IMR-90 (cell line): Measurements from ENCODE around the gene RGPD8. TPM values are rescaled to one million over a fixed set of nuclear protein-coding genes. Genes with fewer than 3 reads are reported as not detected.

Source experiments
- ATAC-seq: fragments of 200-7000 bp; cut with Tn5 transposase; 2 replicates; pipeline ENCODE4 v1.9.1; 2020; ENCODE audit warnings: low read depth, mild to moderate bottlenecking, moderate library complexity
- BruUV-seq: library from RNA; stranded (reverse); fragments of 400-500 nt; replicated peaks from 2 replicates; lab custom pipeline; 2021; lab: Mats Ljungman, UMichigan
- CTCF ChIA-PET: fragments of 300-600 bp; formaldehyde crosslinking; extraction: SDS; loops from one replicate; lab custom pipeline; 2021; ENCODE audit warnings: antibody characterized with exemption; lab: Yijun Ruan, JAX
- POLR2A ChIA-PET: fragments of 300-600 bp; sonication (Branson Sonifier 250); formaldehyde crosslinking; loops from one replicate; lab custom pipeline; 2022; ENCODE audit warnings: antibody characterized with exemption; ENCODE audit not compliant: unreplicated experiment; lab: Charles Lee
- DNase-seq: peaks from one replicate; pipeline ENCODE4 v3.0.0; 2013
- H2AFZ ChIP-seq: replicated peaks from 2 replicates; pipeline ENCODE3; 2013; ENCODE audit warnings: low read length, mild to moderate bottlenecking; ENCODE audit not compliant: poor library complexity
- H2AK5ac ChIP-seq: 2 replicates; pipeline ENCODE4 v1.6.1; 2013; ENCODE audit warnings: low read depth, low read length, inconsistent platforms
- H2AK9ac ChIP-seq: replicated peaks from 2 replicates; pipeline ENCODE3; 2013; ENCODE audit warnings: mild to moderate bottlenecking, low read depth, low read length, moderate library complexity; ENCODE audit not compliant: poor library complexity
- H2BK120ac ChIP-seq: 2 replicates; pipeline ENCODE4 v1.6.1; 2013; ENCODE audit warnings: low read depth, low read length, inconsistent platforms
- H2BK15ac ChIP-seq: 3 replicates; pipeline ENCODE4 v1.6.1; 2013; ENCODE audit warnings: low read depth, low read length, inconsistent platforms
- H2BK20ac ChIP-seq: 2 replicates; pipeline ENCODE4 v1.6.1; 2013; ENCODE audit warnings: low read depth, mild to moderate bottlenecking, inconsistent platforms, low read length, moderate library complexity
- H2BK5ac ChIP-seq: 2 replicates; pipeline ENCODE4 v1.6.1; 2013; ENCODE audit warnings: mild to moderate bottlenecking, low read depth, low read length, inconsistent platforms; ENCODE audit not compliant: poor library complexity, severe bottlenecking
- H3K14ac ChIP-seq: replicated peaks from 2 replicates; pipeline ENCODE4 v1.6.1; 2013; ENCODE audit warnings: low read depth, low read length, inconsistent platforms
- H3K18ac ChIP-seq: 2 replicates; pipeline ENCODE4 v1.6.1; 2013; ENCODE audit warnings: low read depth, low read length, control low read depth
- H3K23ac ChIP-seq: 2 replicates; pipeline ENCODE4 v1.6.1; 2013; ENCODE audit warnings: low read depth, low read length, inconsistent platforms
- H3K27ac ChIP-seq: 2 replicates; pipeline ENCODE4 v1.5.1; 2013; ENCODE audit warnings: mild to moderate bottlenecking, control low read depth, low read length; ENCODE audit not compliant: insufficient read depth
- H3K27me3 ChIP-seq: 2 replicates; pipeline ENCODE4 v1.6.1; 2013; ENCODE audit warnings: low read length; ENCODE audit not compliant: control insufficient read depth, insufficient read depth
- H3K36me3 ChIP-seq: 2 replicates; pipeline ENCODE4 v1.6.1; 2013; ENCODE audit warnings: low read length, mixed read lengths; ENCODE audit not compliant: control insufficient read depth, insufficient read depth
- H3K4ac ChIP-seq: 2 replicates; pipeline ENCODE4 v1.6.1; 2013; ENCODE audit warnings: low read depth, low read length, inconsistent platforms
- H3K4me1 ChIP-seq: 2 replicates; pipeline ENCODE4 v1.6.1; 2013; ENCODE audit warnings: low read length, mixed read lengths; ENCODE audit not compliant: control insufficient read depth, insufficient read depth
- H3K4me2 ChIP-seq: 2 replicates; pipeline ENCODE4 v1.6.1; 2013; ENCODE audit warnings: low read depth, mild to moderate bottlenecking, control low read depth, low read length, moderate library complexity
- H3K4me3 ChIP-seq: 2 replicates; pipeline ENCODE4 v1.5.1; 2013; ENCODE audit warnings: low read depth, mild to moderate bottlenecking, control low read depth, low read length, moderate library complexity; ENCODE audit not compliant: insufficient read depth
- H3K56ac ChIP-seq: 2 replicates; pipeline ENCODE4 v1.6.1; 2013; ENCODE audit warnings: low read length, inconsistent platforms; ENCODE audit not compliant: insufficient read depth; ENCODE audit errors: extremely low read depth
- H3K79me1 ChIP-seq, 2 experiments: 2 replicates each; pipeline ENCODE4 v1.6.1; 2013; ENCODE audit warnings: low read length in 2 of 2, inconsistent platforms in 1 of 2, low read depth in 1 of 2
- H3K9ac ChIP-seq: 2 replicates; pipeline ENCODE4 v1.6.1; 2013; ENCODE audit warnings: low read depth, low read length, control low read depth
- H3K9me1 ChIP-seq: 2 replicates; pipeline ENCODE4 v1.6.1; 2013; ENCODE audit warnings: low read length, inconsistent platforms; ENCODE audit not compliant: insufficient read depth
- H3K9me3 ChIP-seq: 2 replicates; pipeline ENCODE4 v1.6.1; 2013; ENCODE audit warnings: low read length; ENCODE audit not compliant: control insufficient read depth, insufficient read depth
- H4K20me1 ChIP-seq: 2 replicates; pipeline ENCODE4 v1.6.1; 2013; ENCODE audit warnings: low read length, inconsistent platforms; ENCODE audit not compliant: insufficient read depth
- H4K5ac ChIP-seq: 2 replicates; pipeline ENCODE4 v1.6.1; 2013; ENCODE audit warnings: mild to moderate bottlenecking, low read depth, low read length, control low read depth
- H4K8ac ChIP-seq, 2 experiments: 2 replicates each; pipeline ENCODE4 v1.6.1; 2013; ENCODE audit warnings: low read depth in 2 of 2, low read length in 2 of 2, control low read depth in 1 of 2, inconsistent platforms in 1 of 2
- H4K91ac ChIP-seq: 2 replicates; pipeline ENCODE4 v1.6.1; 2013; ENCODE audit warnings: low read depth, low read length, inconsistent platforms; ENCODE audit not compliant: insufficient read depth
- BHLHE40 ChIP-seq: fragments of 150-350 bp; IDR thresholded peaks from 2 replicates; pipeline ENCODE4 v1.6.1; 2016; ENCODE audit warnings: mild to moderate bottlenecking, low read depth, low read length
- CEBPB ChIP-seq: IDR thresholded peaks from 2 replicates; pipeline ENCODE4 v1.6.1; 2012; ENCODE audit warnings: low read depth, low read length, improper control_type of control experiment
- CHD1 ChIP-seq: IDR thresholded peaks from 2 replicates; pipeline ENCODE4 v1.6.1; 2012; ENCODE audit warnings: low read depth, low read length, improper control_type of control experiment
- ELK1 ChIP-seq: fragments of 150-350 bp; IDR thresholded peaks from 2 replicates; pipeline ENCODE4 v1.6.1; 2016; ENCODE audit warnings: low read depth, mild to moderate bottlenecking, low read length, moderate library complexity, borderline replicate concordance
- FOS ChIP-seq: fragments of 150-350 bp; IDR thresholded peaks from 2 replicates; pipeline ENCODE4 v1.6.1; 2016; ENCODE audit warnings: low read depth, low read length
- MAFK ChIP-seq: IDR thresholded peaks from 2 replicates; pipeline ENCODE4 v1.6.1; 2012; ENCODE audit warnings: low read depth, low read length, improper control_type of control experiment
- MAZ ChIP-seq: IDR thresholded peaks from 2 replicates; pipeline ENCODE4 v1.6.1; 2012; ENCODE audit warnings: low read depth, mild to moderate bottlenecking, low read length, improper control_type of control experiment, moderate library complexity, borderline replicate concordance
- MXI1 ChIP-seq: IDR thresholded peaks from 2 replicates; pipeline ENCODE4 v1.6.1; 2012; ENCODE audit warnings: low read depth, mild to moderate bottlenecking, low read length, moderate library complexity, borderline replicate concordance
- NFE2L2 ChIP-seq: fragments of 150-350 bp; IDR thresholded peaks from 2 replicates; pipeline ENCODE4 v1.6.1; 2016; ENCODE audit warnings: low read depth, mild to moderate bottlenecking, low read length
- POLR2A ChIP-seq: IDR thresholded peaks from 2 replicates; pipeline ENCODE4 v1.6.1; 2012; ENCODE audit warnings: mild to moderate bottlenecking, low read depth, low read length
- RAD21 ChIP-seq: IDR thresholded peaks from 2 replicates; pipeline ENCODE4 v1.6.1; 2012; ENCODE audit warnings: low read length, improper control_type of control experiment
- RFX5 ChIP-seq: IDR thresholded peaks from 2 replicates; pipeline ENCODE4 v1.8.0; 2012; ENCODE audit warnings: low read depth, mild to moderate bottlenecking, low read length, moderate library complexity
- SMC3 ChIP-seq: fragments of 150-350 bp; IDR thresholded peaks from 2 replicates; pipeline ENCODE4 v1.6.1; 2016; ENCODE audit warnings: low read depth, mild to moderate bottlenecking, antibody characterized with exemption, low read length, moderate library complexity
- WGBS, 2 experiments: methylation state at CpG; one replicate each; pipeline versions ENCODE4 v1.1.5 to v1.1.7; 2013; ENCODE audit warnings: missing lambda C conversion rate in 2 of 2; ENCODE audit not compliant: insufficient read length in 1 of 2; ENCODE audit errors: extremely low coverage in 2 of 2; 5-methylcytosine and 5-hydroxymethylcytosine counted together
- dilution Hi-C: fragments of 300-500 bp; cut with HindIII; formaldehyde crosslinking; loops from one replicate; pipeline ENCODE4 v1.14.3; 2018; ENCODE audit warnings: low sequenced_read_pairs; ENCODE audit not compliant: unreplicated experiment
- in situ Hi-C: fragments of 300-500 bp; cut with MboI; formaldehyde crosslinking; loops from 3 replicates; pipeline ENCODE4 v1.14.3; 2019; ENCODE audit warnings: low sequenced_read_pairs, inconsistent platforms, mixed read lengths
- intact Hi-C: fragments of 100-400 bp; cut with micrococcal nuclease; formaldehyde crosslinking; loops from 2 replicates; pipeline ENCODE4 v1.10.0; 2022
- polyA plus RNA-seq, 3 experiments: library from polyadenylated mRNA; depleted of rRNA; stranded (reverse); fragments of >200 nt; gene quantifications; 2 replicates each; pipeline ENCODE4 v1.2.3, GENCODE V29; 2012; ENCODE audit warnings: low replicate concordance in 1 of 3
- total RNA-seq: library from RNA; depleted of rRNA; stranded (reverse); fragments of >200 nt; gene quantifications from 2 replicates; pipeline ENCODE4 v1.2.3, GENCODE V29; 2012
- TF ChIP-seq, protein P1 (sequence below): fragments of 150-350 bp; IDR thresholded peaks from 2 replicates; pipeline ENCODE4 v1.6.1; 2017; ENCODE audit warnings: mild to moderate bottlenecking, antibody characterized with exemption, low read length, low read depth

Gene RGPD8
- total and polyA plus RNA-seq, 2 of the 4 experiments (the other 2 are of a cell fraction), result 0.67 to 4.1 TPM

DNA sequence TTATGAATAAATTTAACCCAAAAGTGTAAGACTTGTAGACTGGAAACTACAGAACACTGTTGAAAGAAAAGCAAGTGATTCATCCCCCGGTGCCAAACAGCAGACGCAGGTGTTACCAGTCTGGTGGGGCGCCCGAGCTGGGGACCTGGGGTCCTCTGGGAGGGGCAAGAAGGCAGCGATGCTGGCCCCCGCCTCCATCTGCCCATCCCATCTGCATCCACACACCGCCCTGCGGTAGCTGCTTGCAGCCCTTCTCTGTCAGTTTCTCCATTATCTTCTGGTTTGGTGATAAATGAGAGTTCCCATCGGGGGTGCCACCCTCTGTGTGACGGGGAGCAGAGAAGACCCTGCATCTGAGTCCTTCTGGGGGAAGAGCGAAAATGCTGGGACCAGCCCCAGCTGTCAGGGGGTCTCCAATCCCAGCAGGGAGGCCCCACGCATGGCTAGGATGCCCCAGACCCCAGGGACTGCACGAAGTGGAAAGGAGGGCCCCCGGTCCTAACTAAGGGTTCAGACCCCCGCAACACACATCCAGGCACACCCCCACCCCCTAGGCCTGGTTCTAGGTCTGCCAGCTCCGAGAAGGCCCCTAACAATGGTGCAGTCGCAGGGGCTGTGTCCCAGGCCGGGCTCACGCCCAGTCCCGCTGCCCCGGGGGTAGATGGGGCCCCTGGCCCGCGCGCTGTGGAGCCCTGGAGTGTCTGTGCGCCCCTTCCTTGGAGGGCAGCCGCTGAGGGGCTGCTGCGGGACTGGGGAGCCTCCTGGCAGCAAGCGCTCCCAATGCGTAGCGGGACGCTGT, 686 bp upstream of the RGPD8 start:
- H4K91ac ChIP-seq, result no peak overlapping the region
- H2AK5ac ChIP-seq, result no peak overlapping the region
- H3K4me3 ChIP-seq, result no peak overlapping the region
- no peak overlapping the region for H2AFZ ChIP-seq
- H3K27ac ChIP-seq, result no peak overlapping the region
- H3K4me1 ChIP-seq, result no peaks in the 10 kb centered on the region
- no peaks in the 10 kb centered on the region for H3K36me3 ChIP-seq
- H3K23ac ChIP-seq, result no peak overlapping the region
- H2BK15ac ChIP-seq, result no peak overlapping the region
- POLR2A ChIA-PET, result no interaction called here
- no TSS peak for BruUV-seq
- H3K9me1 ChIP-seq, result no peaks in the 10 kb centered on the region
- H3K9me3 ChIP-seq, result no peaks in the 10 kb centered on the region
- H3K9ac ChIP-seq, result no peak overlapping the region
- H3K18ac ChIP-seq, result no peak overlapping the region
- dilution Hi-C loops (no loop called here), in situ Hi-C loops (loop anchor here (25.0 kb wide), 1 partner anchor 172 kb away; the partner anchor contains the start of gene ZC3H8), intact Hi-C loops (loop anchor here (2.0 to 5.0 kb wide), 3 partner anchors 175 to 552 kb away; partner anchors contain the start of gene ANAPC1)
- TF ChIP-seq, protein P1, sequence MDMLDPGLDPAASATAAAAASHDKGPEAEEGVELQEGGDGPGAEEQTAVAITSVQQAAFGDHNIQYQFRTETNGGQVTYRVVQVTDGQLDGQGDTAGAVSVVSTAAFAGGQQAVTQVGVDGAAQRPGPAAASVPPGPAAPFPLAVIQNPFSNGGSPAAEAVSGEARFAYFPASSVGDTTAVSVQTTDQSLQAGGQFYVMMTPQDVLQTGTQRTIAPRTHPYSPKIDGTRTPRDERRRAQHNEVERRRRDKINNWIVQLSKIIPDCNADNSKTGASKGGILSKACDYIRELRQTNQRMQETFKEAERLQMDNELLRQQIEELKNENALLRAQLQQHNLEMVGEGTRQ, result no peak
- TF ChIP-seq NFE2L2 (no peak), FOS (no peak), BHLHE40 (no peak), RFX5 (no peak), ELK1 (no peak), MXI1 (no peak), CEBPB (no peak), MAFK (no peak), MAZ (no peak), CHD1 (no peak), RAD21 (no peak), POLR2A (no peak), SMC3 (no peak)
- H4K20me1 ChIP-seq, result no peaks in the 10 kb centered on the region
- 64% methylated on average over 12 of the region's 31 CpGs; no CpG with 5 or more reads in 1 of the 2 experiments for WGBS, 2 experiments
- H2BK5ac ChIP-seq, result no peak overlapping the region
- no peak overlapping the region for H2BK120ac ChIP-seq
- no peak overlapping the region for H3K14ac ChIP-seq
- CTCF ChIA-PET, result no interaction called here
- no peak overlapping the region for H3K4ac ChIP-seq
- H3K27me3 ChIP-seq, result no peaks in the 10 kb centered on the region
- no peak overlapping the region for H4K5ac ChIP-seq
- H3K56ac ChIP-seq, result no peak overlapping the region
- H3K4me2 ChIP-seq, result no peak overlapping the region
- H2BK20ac ChIP-seq, result no peak overlapping the region
- no peak overlapping the region for H4K8ac ChIP-seq
- ATAC-seq (no peak), DNase-seq (no peak)
- no peak overlapping the region for H2AK9ac ChIP-seq
- H3K79me1 ChIP-seq, result no peaks in the 10 kb centered on the region
